CD4-positive, alpha-beta memory T cell (primary cell): ENCODE results near the gene VPS13D. TPM values are rescaled to one million over a fixed set of nuclear protein-coding genes. Genes with fewer than 3 reads are reported as not detected.

ENCODE experiments used
- CTCF ChIA-PET: fragments of 350-600 bp; sonication (Branson Sonifier 250); formaldehyde crosslinking; loops from one replicate; lab custom pipeline; 2021; ENCODE audit warnings: inconsistent platforms; ENCODE audit not compliant: partially characterized antibody; lab: Charles Lee
- POLR2A ChIA-PET: fragments of 350-600 bp; sonication (Branson Sonifier 250); formaldehyde crosslinking; loops from one replicate; lab custom pipeline; 2021; ENCODE audit not compliant: partially characterized antibody; lab: Charles Lee
- DNase-seq, 5 donors: peaks; one replicate each; pipeline versions ENCODE4 v3.0.0 to v3.0.0-alpha.2; 2020 to 2022; ENCODE audit warnings: mixed read lengths in 1 of 5
- H3K27ac ChIP-seq: one replicate; pipeline ENCODE4 v1.7.0; 2013; ENCODE audit warnings: low read depth, low read length
- H3K27me3 ChIP-seq: 2 replicates; pipeline ENCODE4 v1.7.0; 2013; ENCODE audit warnings: mild to moderate bottlenecking, low read length, moderate library complexity; ENCODE audit not compliant: insufficient read depth
- H3K36me3 ChIP-seq: 2 replicates; pipeline ENCODE4 v1.7.0; 2013; ENCODE audit warnings: mild to moderate bottlenecking, low read length, moderate library complexity; ENCODE audit not compliant: insufficient read depth
- H3K4me1 ChIP-seq: 2 replicates; pipeline ENCODE4 v1.7.0; 2013; ENCODE audit warnings: mild to moderate bottlenecking, low read length, moderate library complexity; ENCODE audit not compliant: insufficient read depth
- H3K4me3 ChIP-seq, 2 donors: one replicate each; pipeline ENCODE4 v1.7.0; 2013; ENCODE audit warnings: low read length in 2 of 2, mild to moderate bottlenecking in 1 of 2
- H3K9me3 ChIP-seq, 2 donors: one replicate each; pipeline ENCODE4 v1.7.0; 2013; ENCODE audit warnings: low read length in 2 of 2, control low read depth in 1 of 2; ENCODE audit not compliant: control insufficient read depth in 1 of 2
- H3K27ac Mint-ChIP-seq, 7 donors: one replicate each; pipeline ENCODE4 v1.8.0; 2020 to 2021; ENCODE audit warnings: mixed read lengths in 7 of 7, mild to moderate bottlenecking in 6 of 7, inconsistent platforms in 3 of 7, moderate library complexity in 3 of 7
- H3K27me3 Mint-ChIP-seq, 2 donors: one replicate each; pipeline ENCODE4 v1.8.0; 2020 to 2021; ENCODE audit warnings: mixed read lengths in 2 of 2
- H3K36me3 Mint-ChIP-seq, 2 donors: one replicate each; pipeline ENCODE4 v1.8.0; 2020 to 2021; ENCODE audit warnings: mixed read lengths in 2 of 2, inconsistent platforms in 1 of 2, mild to moderate bottlenecking in 1 of 2
- H3K4me1 Mint-ChIP-seq, 4 donors: one replicate each; pipeline ENCODE4 v1.8.0; 2020 to 2021; ENCODE audit warnings: mixed read lengths in 4 of 4, mild to moderate bottlenecking in 1 of 4
- H3K4me3 Mint-ChIP-seq, 8 donors: one replicate each; pipeline ENCODE4 v1.8.0; 2020 to 2021; ENCODE audit warnings: mixed read lengths in 8 of 8, mild to moderate bottlenecking in 7 of 8, moderate library complexity in 6 of 8, inconsistent platforms in 3 of 8
- H3K9me3 Mint-ChIP-seq, 8 donors: one replicate each; pipeline ENCODE4 v1.8.0; 2020 to 2021; ENCODE audit warnings: mixed read lengths in 8 of 8, mild to moderate bottlenecking in 5 of 8, inconsistent platforms in 3 of 8, moderate library complexity in 1 of 8
- intact Hi-C: fragments of 100-400 bp; cut with micrococcal nuclease; formaldehyde crosslinking; loops from one replicate; pipeline ENCODE4 v1.15.1; 2023
- polyA plus RNA-seq, 2 donors: library from polyadenylated mRNA; unstranded; fragments of 300-500 nt; fragmentation: Illumina TruSeq; gene quantifications; one replicate each; pipeline ENCODE4 v1.2.3, GENCODE V29; 2021
- total RNA-seq, 2 experiments: library from RNA; stranded (reverse); gene quantifications; one replicate each; pipeline ENCODE4 v1.2.3, GENCODE V29; 2021

The VPS13D gene
- total and polyA plus RNA-seq, 4 experiments from 2014 or later = 10.2 to 96.3 (median 52.5) TPM

- CTCF ChIA-PET = no interaction called here
These were observed 73.1 kb downstream of the VPS13D start for GRCh38 chr1:12302798-12303447.

GRCh38 chr1:12305377-12305776, 75.5 kb downstream of the VPS13D start:
- H3K4me1 ChIP-seq = no peaks in the 10 kb centered on the region
- H3K4me3 Mint-ChIP-seq = no peak overlapping the region
- peaks cover 52 to 87% of the 10 kb centered on the region in 2 donors for H3K36me3 Mint-ChIP-seq
- H3K27ac Mint-ChIP-seq = peak overlapping the region in 3 of 7 donors; percentile 8 to 54 (median 22)
- no peaks in the 10 kb centered on the region for H3K27me3 Mint-ChIP-seq
- peaks cover 0 to 6% (median 2%) of the 10 kb centered on the region in 4 donors for H3K4me1 Mint-ChIP-seq
- H3K27ac ChIP-seq = no peak overlapping the region
- H3K9me3 ChIP-seq = no peaks in the 10 kb centered on the region
- peaks cover 40% of the 10 kb centered on the region for H3K36me3 ChIP-seq
- H3K9me3 Mint-ChIP-seq = no peaks in the 10 kb centered on the region
- POLR2A ChIA-PET = no interaction called here
- no peak for DNase-seq
- no peak overlapping the region for H3K4me3 ChIP-seq
- CTCF ChIA-PET = interaction anchor here (0.5 kb wide), 1 partner anchor 19 kb away, joined by 4 read pairs; no protein-coding TSS in a partner anchor
- intact Hi-C loops = no loop called here
- H3K27me3 ChIP-seq = no peaks in the 10 kb centered on the region

More at GRCh38 chr1:12302798-12303447, 73.1 kb downstream of the VPS13D start:
- no peaks in the 10 kb centered on the region for H3K9me3 ChIP-seq
- peaks cover 0 to 6% (median 2%) of the 10 kb centered on the region in 4 donors for H3K4me1 Mint-ChIP-seq
- H3K36me3 Mint-ChIP-seq = peaks cover 48 to 84% of the 10 kb centered on the region in 2 donors
- DNase-seq = no peak
- no peak overlapping the region for H3K4me3 Mint-ChIP-seq
- no peaks in the 10 kb centered on the region for H3K4me1 ChIP-seq
- H3K4me3 ChIP-seq = no peak overlapping the region
- no peak overlapping the region for H3K27ac ChIP-seq
- peaks cover 37% of the 10 kb centered on the region for H3K36me3 ChIP-seq
- no peaks in the 10 kb centered on the region for H3K9me3 Mint-ChIP-seq
- H3K27ac Mint-ChIP-seq = peak overlapping the region in 3 of 7 donors; percentile 39 to 62 (median 41)
- H3K27me3 Mint-ChIP-seq = no peaks in the 10 kb centered on the region
- H3K27me3 ChIP-seq = no peaks in the 10 kb centered on the region
- intact Hi-C loops = no loop called here
- POLR2A ChIA-PET = no interaction called here

- Mint-ChIP-seq H3K27me3 (no peaks in the 10 kb centered on the region), H3K27ac (peak overlapping the region in 2 of 7 donors; percentile 22 to 31), H3K4me3 (no peak overlapping the region), H3K4me1 (no peaks in the 10 kb centered on the region), H3K36me3 (peaks cover 59 to 82% of the 10 kb centered on the region in 2 donors), H3K9me3 (no peaks in the 10 kb centered on the region)
- Histone ChIP-seq H3K36me3 (peaks cover 62% of the 10 kb centered on the region), H3K9me3 (no peaks in the 10 kb centered on the region), H3K4me3 (no peak overlapping the region), H3K27ac (no peak overlapping the region), H3K27me3 (no peaks in the 10 kb centered on the region), H3K4me1 (no peaks in the 10 kb centered on the region)
- POLR2A ChIA-PET = interaction anchor here (0.6 kb wide), 1 partner anchor 36 kb away, joined by 3 read pairs; no protein-coding TSS in a partner anchor
- CTCF ChIA-PET = interaction anchor here (1.2 to 11.2 kb wide), 2 partner anchors 38 to 348 kb away, joined by 3 to 104 read pairs; no protein-coding TSS in a partner anchor
- no peak for DNase-seq
- intact Hi-C loops = no loop called here
These were observed 80.2 kb downstream of the VPS13D start for GRCh38 chr1:12309783-12310742.

- Histone ChIP-seq H3K27me3 (no peaks in the 10 kb centered on the region), H3K27ac (no peak overlapping the region), H3K4me3 (no peak overlapping the region), H3K9me3 (no peaks in the 10 kb centered on the region), H3K4me1 (no peaks in the 10 kb centered on the region), H3K36me3 (peaks cover 66% of the 10 kb centered on the region)
- H3K4me1 Mint-ChIP-seq = peaks cover 0 to 2% (median 0%) of the 10 kb centered on the region in 4 donors
- no peak overlapping the region for H3K4me3 Mint-ChIP-seq
- intact Hi-C loops = loop anchor here (1.0 kb wide), 2 partner anchors 306 to 345 kb away; no protein-coding TSS in a partner anchor
- CTCF ChIA-PET = interaction anchor here (0.9 to 11.2 kb wide), 6 partner anchors 10 to 344 kb away, joined by 3 to 104 read pairs (median 6); partner anchors contain the start of gene DHRS3
- no peaks in the 10 kb centered on the region for H3K27me3 Mint-ChIP-seq
- peak overlapping the region in 1 of 7 donors; percentile 48 for H3K27ac Mint-ChIP-seq
- peaks cover 49 to 77% of the 10 kb centered on the region in 2 donors for H3K36me3 Mint-ChIP-seq
- H3K9me3 Mint-ChIP-seq = no peaks in the 10 kb centered on the region
- POLR2A ChIA-PET = interaction anchor here (0.9 to 1.4 kb wide), 3 partner anchors 164 to 304 kb away, joined by 3 read pairs; partner anchors contain the start of gene DHRS3
- DNase-seq = peak in 4 of 5 donors; percentile 18 to 32 (median 26)
These were observed 84.6 kb downstream of the VPS13D start for GRCh38 chr1:12314333-12314903.

- no peak overlapping the region for H3K4me3 Mint-ChIP-seq
- no peaks in the 10 kb centered on the region for H3K9me3 Mint-ChIP-seq
- ChIA-PET CTCF (interaction anchor here (0.9 to 11.2 kb wide), 5 partner anchors 9 to 343 kb away, joined by 3 to 104 read pairs (median 9); partner anchors contain the start of gene DHRS3), POLR2A (interaction anchor here (0.9 to 1.4 kb wide), 3 partner anchors 163 to 304 kb away, joined by 3 read pairs; partner anchors contain the start of gene DHRS3)
- intact Hi-C loops = no loop called here
- Histone ChIP-seq H3K27ac (no peak overlapping the region), H3K4me1 (no peaks in the 10 kb centered on the region), H3K27me3 (no peaks in the 10 kb centered on the region), H3K4me3 (no peak overlapping the region), H3K9me3 (no peaks in the 10 kb centered on the region), H3K36me3 (peaks cover 68% of the 10 kb centered on the region)
- H3K4me1 Mint-ChIP-seq = peaks cover 0 to 6% (median 0%) of the 10 kb centered on the region in 4 donors
- H3K27me3 Mint-ChIP-seq = no peaks in the 10 kb centered on the region
- no peak overlapping the region for H3K27ac Mint-ChIP-seq
- H3K36me3 Mint-ChIP-seq = peaks cover 51 to 79% of the 10 kb centered on the region in 2 donors
- no peak for DNase-seq
These were observed 85.3 kb downstream of the VPS13D start for GRCh38 chr1:12315146-12315545.

GRCh38 chr1:12316331-12316730, 86.5 kb downstream of the VPS13D start:
- H3K36me3 ChIP-seq = peaks cover 68% of the 10 kb centered on the region
- no peaks in the 10 kb centered on the region for H3K4me1 ChIP-seq
- no peak overlapping the region for H3K4me3 ChIP-seq
- peaks cover 53 to 77% of the 10 kb centered on the region in 2 donors for H3K36me3 Mint-ChIP-seq
- peak overlapping the region in 1 of 7 donors; percentile 18 for H3K27ac Mint-ChIP-seq
- no peaks in the 10 kb centered on the region for H3K27me3 Mint-ChIP-seq
- H3K9me3 ChIP-seq = no peaks in the 10 kb centered on the region
- intact Hi-C loops = no loop called here
- ChIA-PET POLR2A (no interaction called here), CTCF (interaction anchor here (5.6 to 11.2 kb wide), 2 partner anchors 302 to 342 kb away, joined by 39 to 104 read pairs; partner anchors contain the start of gene DHRS3)
- H3K4me1 Mint-ChIP-seq = peaks cover 0 to 10% (median 1%) of the 10 kb centered on the region in 4 donors
- H3K27me3 ChIP-seq = no peaks in the 10 kb centered on the region
- DNase-seq = no peak
- H3K4me3 Mint-ChIP-seq = no peak overlapping the region
- H3K9me3 Mint-ChIP-seq = no peaks in the 10 kb centered on the region
- no peak overlapping the region for H3K27ac ChIP-seq
